22Rv1 (cell line): ENCODE measurements around the gene CHAD.
"Not testable (repeated sequence)": the region's sequence is repeated elsewhere in the genome, so short reads cannot be mapped to it uniquely, and the experiment has no call there.

Experiments
- H3K27ac ChIP-seq: fragments of 450-650 bp; 2 replicates; pipeline ENCODE4 v1.5.1; 2017
- CTCF ChIP-seq: fragments of 450-650 bp; IDR thresholded peaks from 2 replicates; pipeline ENCODE4 v1.5.1; 2017; ENCODE audit warnings: mild to moderate bottlenecking
- ZFX ChIP-seq: fragments of 450-650 bp; IDR thresholded peaks from 2 replicates; pipeline ENCODE4 v1.6.1; 2017; ENCODE audit warnings: antibody characterized with exemption, borderline replicate concordance

The CHAD gene

GRCh38 chr17:50424996-50425681 lies 43.5 kb downstream of the CHAD start:
- no peak for TF ChIP-seq ZFX
- H3K27ac ChIP-seq, result no peak overlapping the region

GRCh38 chr17:50424246-50424995 lies 44.3 kb downstream of the CHAD start:
- H3K27ac ChIP-seq, result no peak overlapping the region
- TF ChIP-seq ZFX, result no peak
- TF ChIP-seq CTCF, result no peak

- no peak for TF ChIP-seq ZFX
- no peak overlapping the region for H3K27ac ChIP-seq
These were observed 45.0 kb downstream of the CHAD start for GRCh38 chr17:50423553-50424159.

- TF ChIP-seq CTCF (no peak), ZFX (no peak)
- H3K27ac ChIP-seq, result no peak overlapping the region
These were observed 45.9 kb downstream of the CHAD start for GRCh38 chr17:50422738-50423137.

GRCh38 chr17:50421308-50422051 lies 47.2 kb downstream of the CHAD start:
- H3K27ac ChIP-seq, result no peak overlapping the region

GRCh38 chr17:50420419-50421112 lies 48.1 kb downstream of the CHAD start:
- TF ChIP-seq ZFX (no peak), CTCF (no peak)
- H3K27ac ChIP-seq, result no peak overlapping the region

More at GRCh38 chr17:50421308-50422051, 47.2 kb downstream of the CHAD start:
- no peak for TF ChIP-seq ZFX
- no peak for TF ChIP-seq CTCF

- not testable (repeated sequence) for H3K27ac ChIP-seq
These were observed 49.1 kb downstream of the CHAD start for GRCh38 chr17:50419577-50419976.

- H3K27ac ChIP-seq, result no peak overlapping the region
- no peak for TF ChIP-seq ZFX
- no peak for TF ChIP-seq CTCF
These were observed 53.9 kb downstream of the CHAD start for GRCh38 chr17:50414808-50415207.
